Measurements from ENCODE around the gene EHD4.

EHD4 gene

DNA sequence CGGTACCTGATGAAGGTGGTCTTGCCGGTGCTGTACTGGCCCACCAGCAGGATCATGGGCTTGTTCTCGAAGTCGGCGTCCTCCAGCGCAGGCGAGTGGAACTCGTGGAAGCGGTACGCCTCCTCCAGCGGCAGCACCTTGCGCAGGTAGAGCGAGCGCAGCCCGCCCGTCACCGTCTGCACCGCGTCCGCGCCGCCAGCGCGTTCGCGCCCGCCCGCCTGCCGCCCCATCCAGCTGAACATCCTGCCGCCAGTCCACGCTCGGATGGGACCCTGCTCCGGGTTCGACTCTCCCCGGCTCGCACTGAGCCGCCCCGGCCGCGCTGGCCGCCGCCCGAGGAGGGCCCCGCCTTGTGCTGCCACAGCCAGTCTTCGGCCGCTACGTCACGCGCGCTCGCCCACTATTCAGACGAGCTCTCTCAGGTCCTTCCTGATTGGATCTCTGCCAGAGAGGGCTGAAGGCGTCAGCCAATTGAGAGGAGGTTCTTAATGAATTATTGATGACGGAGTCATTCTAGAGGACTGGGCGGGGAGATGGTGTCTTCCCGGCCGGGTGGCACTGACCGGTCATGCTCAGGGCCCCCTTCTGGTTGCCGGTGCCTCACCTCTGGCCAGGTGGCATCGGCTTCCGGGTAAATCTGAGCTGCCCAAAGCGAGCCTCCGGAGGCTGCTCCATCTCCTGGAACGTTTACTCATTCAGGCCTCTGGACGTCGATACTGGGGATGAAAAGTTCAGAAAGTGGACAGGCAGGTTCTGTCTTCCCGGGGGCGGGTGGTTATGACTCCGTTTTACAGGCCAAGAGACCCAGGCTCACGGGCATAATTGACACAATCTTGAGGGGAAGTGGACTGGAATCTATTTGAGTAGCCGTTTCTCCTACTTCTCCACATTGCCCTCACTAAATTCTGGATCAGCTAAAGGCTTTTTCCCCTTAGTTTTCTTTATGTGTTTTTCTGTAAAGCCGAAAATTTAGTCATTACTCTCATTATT is at the start of gene EHD4:
TSS of gene EHD4 (minus strand) at position 305 of the 990 bp plus-strand sequence. CDS start at position 242, 63 bp downstream.
- peak; percentile 91 to 93 for DNase-seq (ENCODE audit: low read depth in 2 of 2)

DNA sequence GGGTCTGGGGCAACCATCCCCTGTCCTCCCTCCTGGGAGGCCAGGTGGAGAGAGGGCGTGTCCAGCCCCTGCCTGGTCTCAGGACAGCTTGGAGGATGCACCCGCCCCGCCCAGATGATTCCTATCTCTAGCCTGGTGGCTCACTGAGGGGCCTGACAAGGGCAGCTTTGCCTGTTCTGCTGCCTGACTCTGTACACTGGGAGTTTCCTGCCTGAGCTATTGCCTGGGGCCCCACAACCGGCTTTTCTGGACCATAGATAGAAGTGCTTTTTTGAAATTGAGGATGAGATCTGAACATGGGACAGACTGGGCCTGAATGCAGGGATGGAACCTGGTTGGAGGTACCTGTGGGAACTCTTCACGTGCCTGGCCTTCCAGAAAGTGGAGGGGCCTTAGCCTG is 49.2 kb upstream of the EHD4 start:
- DNase-seq (ENCODE audit: low read depth in 2 of 2) = no peak

DNA sequence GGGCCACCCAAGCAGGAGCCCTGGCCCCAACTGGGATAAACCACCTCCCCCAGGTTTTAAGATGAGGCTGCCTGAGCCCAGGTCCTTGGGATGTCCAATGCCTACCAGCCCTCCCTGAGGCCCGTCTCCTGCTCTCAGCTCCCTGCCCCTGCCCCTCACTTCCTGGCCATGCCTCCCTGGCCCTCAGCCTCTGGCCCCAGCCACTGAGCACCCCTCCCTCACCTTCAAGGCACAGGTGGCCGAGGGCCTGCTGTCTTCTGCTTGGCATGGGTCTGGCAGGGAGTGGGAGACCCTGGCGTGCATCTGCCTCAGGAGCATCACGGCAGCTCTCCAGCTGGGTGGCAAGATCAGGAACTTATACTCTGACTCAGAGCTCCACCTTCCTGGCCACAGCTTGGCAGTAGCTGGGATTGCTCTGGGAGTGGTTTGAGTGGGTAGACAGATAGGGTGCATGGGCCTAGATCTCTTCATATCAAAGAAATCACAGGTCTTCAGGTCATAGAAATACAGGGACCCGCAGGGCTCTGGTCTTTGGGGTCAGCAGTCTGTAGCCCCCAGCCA is 48.4 kb upstream of the EHD4 start, which contains the start of gene PLA2G4E:
TSS of gene PLA2G4E (minus strand) at position 330 of the 561 bp plus-strand sequence. CDS start at position 318, 12 bp downstream.
- DNase-seq (ENCODE audit: low read depth in 2 of 2) = no peak

DNA sequence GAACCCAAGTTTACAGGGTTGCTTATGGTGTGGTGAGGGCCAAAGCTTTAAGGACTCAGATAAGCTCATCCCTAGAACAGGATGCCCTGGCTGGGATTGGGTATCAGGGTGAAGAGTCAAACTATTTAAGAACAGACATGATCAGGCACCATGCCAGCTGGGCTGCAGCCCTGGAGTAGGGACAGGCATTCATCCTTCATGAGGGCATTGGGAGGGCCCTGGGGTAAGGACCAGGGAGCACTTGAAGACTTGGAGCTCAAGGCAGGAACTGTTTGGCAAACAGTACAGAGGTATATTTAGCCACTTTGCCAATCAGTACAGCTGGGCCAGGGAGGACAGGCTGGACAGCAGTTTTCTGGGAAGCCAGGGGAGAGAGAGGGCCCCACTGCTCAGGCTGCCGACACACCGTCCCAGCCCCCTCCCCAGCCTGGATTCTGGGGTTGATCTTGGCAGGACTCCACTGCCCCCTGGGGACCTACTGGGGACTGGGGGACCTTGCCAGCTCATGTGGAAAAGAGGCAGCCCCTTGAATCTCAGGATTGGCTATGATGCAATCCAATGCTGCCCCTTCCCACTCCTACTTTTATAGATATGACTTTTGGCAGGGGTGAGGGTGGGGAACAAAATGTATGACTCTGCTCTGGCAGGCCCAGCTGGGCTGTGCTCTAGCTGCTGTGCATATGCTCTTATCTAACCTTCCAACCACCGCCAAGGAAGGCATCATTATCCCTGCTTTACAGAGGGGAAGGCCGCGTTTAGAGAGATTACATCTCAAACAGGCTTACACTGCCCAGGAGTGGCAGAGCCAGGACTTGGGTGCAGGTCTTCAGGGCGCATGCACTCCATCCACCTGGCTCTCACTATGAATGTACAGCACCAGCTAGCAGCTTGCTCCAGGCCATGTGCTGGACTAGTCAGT is 46.2 kb upstream of the EHD4 start:
- DNase-seq (ENCODE audit: low read depth in 2 of 2) = no peak

DNA sequence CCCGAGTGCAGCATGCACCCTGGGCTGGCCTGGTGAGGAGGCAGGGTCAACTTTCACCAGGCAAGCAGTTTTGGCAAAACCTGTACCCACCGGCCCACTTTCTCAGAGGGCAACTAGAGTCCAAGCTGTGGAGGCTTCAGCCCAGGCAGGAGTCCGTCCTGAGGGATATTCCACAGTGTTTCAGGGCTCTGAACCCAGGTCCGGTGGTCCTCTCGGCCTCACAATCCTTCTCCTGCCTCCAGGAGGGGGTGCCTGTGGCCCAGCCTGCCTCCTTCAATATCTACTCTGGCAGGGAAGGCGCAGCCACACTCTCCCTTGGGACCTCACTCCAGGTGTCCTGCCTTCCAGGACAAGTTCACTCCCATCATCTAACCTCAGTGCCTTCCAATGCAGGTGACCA is 44.6 kb upstream of the EHD4 start:
- DNase-seq (ENCODE audit: low read depth in 2 of 2) = no peak

DNA sequence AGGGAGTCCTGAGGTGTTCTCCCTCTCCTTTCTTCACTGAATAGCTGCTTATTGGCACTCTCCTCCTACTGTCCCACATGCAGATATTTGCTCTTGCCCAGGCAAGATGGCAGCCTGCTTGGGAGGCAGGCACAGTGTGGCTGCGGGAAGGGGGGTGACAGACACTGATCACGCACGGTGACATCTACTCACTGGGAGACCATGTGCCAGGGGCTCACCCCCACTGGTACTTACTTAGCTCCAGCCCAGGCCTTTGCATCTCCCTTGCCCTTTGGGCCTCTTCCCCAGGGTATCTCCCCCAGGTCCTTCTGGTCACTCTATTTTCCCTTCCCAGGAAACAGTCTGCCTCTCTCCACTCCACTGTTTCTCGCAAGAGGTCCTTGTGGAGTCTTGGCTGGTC is 42.0 kb upstream of the EHD4 start:
- DNase-seq (ENCODE audit: low read depth in 2 of 2) = no peak

DNA sequence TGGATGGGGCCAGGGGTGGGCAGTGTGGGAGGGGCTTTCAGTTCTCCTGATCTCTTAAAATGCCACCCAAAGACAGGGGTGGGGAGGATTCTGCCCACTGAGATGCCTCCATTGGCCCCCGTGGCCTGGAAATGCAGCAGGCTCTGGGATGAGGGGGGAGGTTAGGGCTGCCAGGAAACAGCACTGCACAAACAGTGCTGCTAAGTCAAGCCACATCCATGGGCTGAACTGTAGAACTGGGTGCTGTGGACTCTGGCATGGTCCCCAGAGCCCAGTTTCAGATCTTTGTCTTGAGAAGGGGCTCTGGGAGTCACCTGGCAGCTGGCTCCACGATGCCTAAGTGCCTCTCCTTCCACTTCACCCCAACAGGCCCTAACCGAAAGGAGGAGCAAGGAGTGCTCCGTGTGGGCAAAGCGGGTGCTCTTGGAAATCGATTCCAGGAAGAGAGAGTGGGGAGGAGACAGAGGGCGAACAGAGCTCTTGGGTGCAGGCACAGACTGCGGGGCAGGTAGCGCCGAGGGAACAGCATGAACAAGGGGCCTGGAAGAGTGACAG is 40.6 kb upstream of the EHD4 start:
- DNase-seq (ENCODE audit: low read depth in 2 of 2) = no peak

DNA sequence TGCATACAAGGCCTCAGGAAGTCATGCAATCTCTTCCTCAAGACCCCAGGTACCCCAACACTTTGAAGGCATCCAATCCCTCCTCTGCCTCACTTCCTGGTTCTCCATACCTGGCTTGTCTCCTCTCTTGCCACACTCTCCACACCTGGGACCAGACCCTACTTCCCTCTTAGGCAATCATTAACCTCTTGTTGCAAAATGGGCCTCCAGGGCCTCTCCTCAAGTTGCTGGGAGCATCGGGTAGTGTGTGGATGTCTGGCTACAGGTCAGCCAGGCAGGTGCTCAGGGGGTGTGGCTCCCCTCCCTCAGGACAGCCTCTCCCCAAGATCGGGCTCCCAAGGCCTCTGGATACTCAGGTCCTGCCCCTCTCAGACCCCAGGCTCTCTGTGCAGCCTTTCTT is 39.9 kb upstream of the EHD4 start:
- no peak for DNase-seq (ENCODE audit: low read depth in 2 of 2)

DNA sequence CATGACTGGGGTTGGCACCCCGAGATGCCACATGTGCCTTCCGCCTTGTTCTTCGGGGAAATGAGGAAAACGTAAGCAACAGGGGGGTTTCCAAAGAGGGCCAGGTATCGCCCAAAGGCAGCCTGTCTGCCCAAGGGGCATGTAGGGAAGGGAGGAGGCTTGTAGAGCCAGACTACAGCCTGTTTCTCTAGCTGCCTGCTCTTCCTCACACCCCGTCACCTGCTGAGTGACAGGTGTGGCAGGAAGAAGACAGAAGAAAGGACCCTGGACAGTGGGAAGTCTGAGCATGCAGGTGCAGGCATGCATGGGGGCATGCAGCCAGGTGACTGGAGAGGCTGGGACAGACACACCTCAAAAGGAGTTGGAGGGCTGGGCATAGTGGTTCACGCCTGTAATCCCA is 38.7 kb upstream of the EHD4 start:
- DNase-seq (ENCODE audit: low read depth in 2 of 2) = no peak

DNA sequence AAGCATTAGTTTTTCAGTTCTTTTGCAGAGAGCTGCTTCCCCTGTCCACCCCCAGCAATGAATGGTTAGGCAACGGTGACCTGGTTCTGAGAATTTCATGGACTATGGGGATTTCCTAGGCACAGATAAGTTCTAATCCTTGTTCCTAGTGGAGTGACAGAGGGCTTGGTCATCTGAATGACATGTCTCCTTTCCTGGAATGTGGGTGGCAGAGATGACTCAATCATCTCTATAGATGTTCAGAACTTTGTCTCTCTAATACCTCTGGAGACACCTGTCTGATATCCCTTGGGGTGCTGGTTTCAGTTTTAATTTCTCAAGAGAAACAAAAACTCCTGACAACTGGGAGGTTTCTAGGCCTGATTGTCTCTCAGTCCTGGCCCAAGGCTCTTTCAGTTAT is 38.1 kb upstream of the EHD4 start:
- DNase-seq (ENCODE audit: low read depth in 2 of 2) = peak in 1 of 2 experiments; percentile 11

DNA sequence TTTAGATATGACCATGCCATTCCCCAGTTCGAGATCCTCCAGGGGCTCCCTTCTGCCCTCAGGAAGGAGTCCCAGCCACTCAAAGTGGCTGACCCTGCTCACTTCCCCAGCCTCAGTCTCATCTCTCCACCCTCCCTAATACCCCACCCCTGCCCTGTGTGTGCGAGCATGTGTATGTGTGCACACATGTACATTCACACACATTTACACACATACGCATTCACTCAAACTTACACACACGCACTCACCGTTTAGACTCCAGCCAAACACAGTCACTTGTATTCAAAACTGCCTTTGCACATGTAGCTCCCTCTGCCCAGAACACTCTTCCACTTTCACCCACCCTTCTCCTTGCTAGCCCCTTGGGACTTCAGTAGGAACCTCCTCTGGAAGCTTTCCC is 37.1 kb upstream of the EHD4 start:
- DNase-seq (ENCODE audit: low read depth in 2 of 2) = no peak

DNA sequence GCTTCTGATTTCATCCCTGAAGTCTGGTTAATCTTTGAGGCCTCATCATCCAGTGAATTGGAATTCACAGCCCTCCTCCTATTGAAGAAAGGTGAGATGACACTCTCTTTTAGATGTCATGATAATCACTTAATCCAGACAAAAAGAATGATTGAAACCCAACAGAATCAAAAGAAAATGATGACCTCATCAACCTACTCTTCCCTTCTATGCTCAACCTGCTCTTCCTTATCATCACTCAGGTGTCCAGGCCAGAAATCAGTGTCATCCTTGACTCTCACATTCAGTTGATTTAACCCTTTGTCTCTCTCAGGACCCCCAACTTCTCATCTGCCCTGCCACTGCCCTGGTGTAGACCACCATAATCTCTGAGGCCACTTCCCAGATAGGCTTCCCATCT is 36.7 kb upstream of the EHD4 start:
- DNase-seq (ENCODE audit: low read depth in 2 of 2) = no peak

DNA sequence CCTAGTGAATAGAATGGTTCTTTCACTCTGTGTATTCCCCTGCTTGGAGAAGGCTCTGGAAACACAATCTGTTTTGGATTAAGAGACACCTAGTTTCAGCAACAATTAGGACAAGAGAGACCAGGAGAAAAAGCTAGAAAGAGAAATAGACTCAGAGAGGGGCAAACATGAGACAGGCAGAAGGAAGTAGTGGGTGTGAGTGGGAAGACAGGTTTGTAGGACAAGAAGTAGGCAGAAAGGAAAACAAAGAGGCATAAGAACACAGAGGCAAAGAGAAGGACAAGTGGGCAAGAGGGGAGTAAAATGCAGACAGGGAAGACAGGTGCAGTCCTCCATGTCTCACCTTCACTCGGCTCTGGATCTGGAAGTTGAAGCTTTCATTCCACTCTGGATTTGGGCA is 35.0 kb upstream of the EHD4 start:
- no peak for DNase-seq (ENCODE audit: low read depth in 2 of 2)

DNA sequence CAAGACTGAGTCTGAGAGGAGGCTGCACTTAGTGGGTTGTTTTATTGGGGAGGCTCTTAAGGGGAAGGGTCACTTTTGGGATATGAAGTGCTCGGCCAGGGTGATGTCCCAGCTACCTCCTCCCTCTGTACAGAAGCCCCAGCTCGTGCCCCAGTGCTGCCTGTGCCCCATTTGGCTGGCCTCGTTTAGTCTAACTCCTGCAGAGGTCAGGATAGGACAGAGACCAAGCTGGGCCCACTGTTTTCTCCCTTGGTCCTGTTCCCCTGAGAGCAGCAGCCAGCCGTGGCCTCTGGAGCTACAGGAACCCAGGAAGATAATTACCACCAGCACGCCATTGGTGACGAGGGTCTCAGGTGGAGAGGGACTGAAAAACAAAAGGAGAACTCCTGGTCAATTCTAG is 30.0 kb upstream of the EHD4 start:
- no peak for DNase-seq (ENCODE audit: low read depth in 2 of 2)

DNA sequence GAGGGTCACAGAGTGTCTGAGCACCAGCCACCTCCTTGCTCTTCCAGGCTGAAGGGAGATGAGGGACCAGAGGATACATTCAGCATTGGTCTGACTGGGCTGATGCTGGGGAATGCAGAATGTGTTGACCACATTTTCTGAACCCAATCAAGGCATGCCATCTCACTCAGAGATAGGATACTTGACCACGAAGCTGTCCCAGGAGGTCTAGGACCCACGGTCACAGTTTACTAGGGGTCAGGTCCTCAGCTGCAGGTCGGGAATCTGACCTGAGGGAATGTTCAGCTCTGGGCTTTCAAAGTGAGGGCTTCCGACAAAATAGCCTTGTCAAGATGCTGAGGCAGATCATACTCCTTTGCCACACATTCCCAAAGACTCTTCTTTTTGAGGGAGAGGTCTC is 28.9 kb upstream of the EHD4 start:
- DNase-seq (ENCODE audit: low read depth in 2 of 2) = no peak

DNA sequence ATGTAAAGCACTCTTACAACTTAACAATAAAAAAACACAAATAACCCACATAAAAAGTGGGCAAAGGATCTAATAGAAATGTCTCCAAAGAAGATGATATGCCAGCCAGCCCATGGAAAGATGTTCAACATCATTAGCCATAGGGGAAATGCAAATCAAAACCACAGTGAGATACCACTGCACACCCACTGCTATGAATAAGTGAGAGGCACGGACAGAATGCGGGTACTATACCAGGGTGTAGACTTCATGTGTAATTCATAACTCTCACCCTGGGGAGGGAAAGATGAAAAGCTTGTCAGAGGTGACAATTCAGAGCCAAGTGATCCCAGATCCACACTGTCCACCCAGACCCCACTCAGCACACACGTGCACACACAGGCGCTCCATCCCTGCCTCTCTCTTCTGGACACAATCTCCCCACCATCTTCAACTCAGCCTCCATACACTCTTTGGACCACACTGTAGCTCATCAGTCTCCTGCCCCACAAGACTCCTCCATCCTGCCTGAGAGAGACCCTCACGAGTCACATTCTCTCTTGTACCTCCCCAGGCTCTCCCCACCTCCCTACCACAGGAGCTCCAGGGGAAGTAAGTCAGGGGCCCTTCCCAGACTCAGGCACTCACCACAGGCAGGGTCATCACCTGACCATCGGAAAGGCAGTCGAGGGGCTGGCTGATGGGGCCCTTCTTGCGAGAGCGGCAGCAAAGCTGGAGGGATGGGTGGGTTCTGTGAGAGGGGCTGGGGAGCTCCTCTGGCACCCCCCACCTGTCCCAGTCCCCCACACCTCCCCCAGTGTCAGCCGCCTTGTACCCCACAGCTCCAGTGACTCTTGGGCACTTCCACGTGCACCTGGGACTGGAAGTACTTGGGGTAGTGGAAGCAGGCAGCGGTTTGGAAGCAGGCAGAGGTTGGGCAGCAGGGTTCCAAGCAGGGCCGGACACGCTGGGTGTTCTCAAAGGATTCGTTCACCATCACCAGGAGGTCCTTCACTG is 27.2 kb upstream of the EHD4 start:
- DNase-seq (ENCODE audit: low read depth in 2 of 2) = no peak

DNA sequence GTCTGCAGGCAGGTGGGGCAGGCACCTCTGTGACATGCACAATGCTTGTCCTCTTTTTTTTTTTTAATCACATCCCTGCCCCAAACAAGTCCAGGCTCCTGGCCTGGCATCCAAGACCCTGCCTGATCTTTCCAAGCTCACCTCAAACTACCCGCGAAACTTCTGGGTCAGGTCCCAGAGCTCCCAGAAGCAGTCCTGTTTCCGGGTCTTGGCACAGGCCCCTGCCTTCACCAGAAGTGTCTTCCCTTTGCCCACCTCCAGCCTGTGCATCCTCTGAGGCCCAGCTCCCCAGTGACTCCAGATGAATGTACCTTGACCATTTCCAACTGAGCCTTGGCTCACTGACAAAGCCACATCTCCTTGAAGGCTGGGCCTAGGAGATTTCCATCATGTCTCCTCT is 25.5 kb upstream of the EHD4 start:
- DNase-seq (ENCODE audit: low read depth in 2 of 2) = no peak

DNA sequence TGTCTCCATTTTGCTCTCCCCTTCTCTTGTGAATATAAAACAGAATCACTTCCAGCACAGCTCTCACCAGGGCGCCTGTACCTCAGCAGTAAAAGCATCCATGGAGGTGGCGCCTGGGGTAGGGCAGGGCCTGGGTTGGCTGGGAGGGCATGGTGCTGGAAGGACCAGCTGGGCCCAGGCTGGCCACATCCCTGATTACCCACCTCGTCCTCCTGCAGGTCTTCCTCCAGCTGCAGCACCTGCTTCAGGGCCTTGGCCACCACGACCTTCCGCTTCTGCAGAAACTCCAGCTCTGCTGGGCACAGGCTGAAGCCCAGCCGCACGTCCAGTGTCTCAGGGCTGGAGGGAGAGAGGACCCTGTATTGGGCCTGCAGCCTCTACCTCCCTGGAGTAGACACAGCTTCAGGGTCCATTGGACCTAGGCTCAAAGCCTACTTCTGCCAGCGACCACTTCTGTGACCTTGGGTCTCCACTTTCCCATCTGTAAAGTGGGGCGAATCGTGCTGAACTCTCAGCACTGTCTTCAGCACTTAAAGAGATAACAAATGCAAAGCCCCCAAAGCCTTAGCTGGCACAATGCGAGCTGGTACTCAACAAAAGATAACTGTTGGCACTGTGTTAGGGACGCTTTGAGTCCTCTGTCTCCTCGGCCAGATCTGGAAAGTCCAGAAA is 24.7 kb upstream of the EHD4 start:
- no peak for DNase-seq (ENCODE audit: low read depth in 2 of 2)

DNA sequence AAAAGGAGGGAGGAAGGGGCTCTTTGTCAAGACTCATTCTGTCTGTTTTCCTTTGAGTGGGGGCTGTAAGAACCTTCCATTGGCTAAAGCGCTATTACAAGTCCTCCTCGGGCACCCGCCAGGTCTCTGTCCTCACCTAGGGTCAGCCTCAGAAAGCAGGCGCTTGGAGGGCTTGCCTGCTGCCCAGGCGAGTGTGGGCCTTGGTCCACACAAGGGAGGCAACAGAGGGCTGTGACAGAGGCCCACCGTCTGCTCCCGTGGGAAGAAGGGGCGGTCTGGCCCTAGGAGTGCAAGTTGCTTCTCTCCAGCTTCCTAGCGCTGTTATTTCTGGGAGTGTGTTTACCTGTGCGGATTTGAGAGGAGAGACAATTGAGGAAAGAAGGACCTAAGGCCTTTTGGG is 24.0 kb upstream of the EHD4 start:
- DNase-seq (ENCODE audit: low read depth in 2 of 2) = no peak

DNA sequence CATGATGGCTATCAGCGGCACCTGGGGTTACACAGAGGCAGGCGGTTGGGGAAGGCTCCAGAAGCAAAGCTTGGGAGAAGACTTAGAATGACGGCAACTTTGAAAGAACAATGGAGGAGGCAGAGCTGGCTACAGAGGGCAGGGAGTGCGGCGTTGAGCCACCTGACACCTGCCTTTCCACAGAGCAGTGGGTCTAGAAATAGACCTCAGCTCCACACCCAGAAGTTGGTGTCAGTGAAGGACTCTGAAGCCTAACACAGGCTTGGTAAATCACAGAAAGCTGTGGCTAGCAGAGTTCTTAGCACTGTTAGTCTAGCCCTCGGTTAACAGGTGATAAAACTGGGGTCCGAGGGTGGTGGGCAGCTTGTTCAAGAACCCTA is 23.1 kb upstream of the EHD4 start:
- DNase-seq (ENCODE audit: low read depth in 2 of 2) = no peak

All from stimulated activated CD4-positive, alpha-beta T cell treated with anti-CD3 and anti-CD28 coated beads, Interleukin-12 subunit alpha, Interleukin-12 subunit beta, amount 100 ng/mL, for 24 hours (primary cell).